Measurements from ENCODE around the gene ZNF22.

ZNF22 gene

GRCh38 chr10:44977287-44978212 lies 23.2 kb upstream of the ZNF22 start:
- no peak for DNase-seq (ENCODE audit: low read depth, low spot score)

DNA sequence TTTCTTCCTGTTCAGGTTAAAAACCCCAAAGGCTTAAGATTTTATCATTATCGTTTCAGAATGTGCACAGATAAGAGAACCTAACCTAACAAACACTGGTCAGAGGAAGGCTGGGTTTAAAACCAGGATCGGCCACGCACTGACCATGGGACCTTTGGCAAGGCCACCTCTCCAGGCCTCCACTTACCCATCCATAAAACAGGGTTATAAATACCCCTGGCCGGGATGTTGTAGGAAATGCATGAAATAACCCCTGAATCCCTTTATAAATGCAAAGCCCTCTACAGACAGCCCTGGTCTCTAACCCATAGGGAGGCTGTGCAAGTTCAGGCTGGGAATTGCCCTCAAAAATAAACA lies 22.5 kb upstream of the ZNF22 start:
- DNase-seq (ENCODE audit: low read depth, low spot score), result no peak

DNA sequence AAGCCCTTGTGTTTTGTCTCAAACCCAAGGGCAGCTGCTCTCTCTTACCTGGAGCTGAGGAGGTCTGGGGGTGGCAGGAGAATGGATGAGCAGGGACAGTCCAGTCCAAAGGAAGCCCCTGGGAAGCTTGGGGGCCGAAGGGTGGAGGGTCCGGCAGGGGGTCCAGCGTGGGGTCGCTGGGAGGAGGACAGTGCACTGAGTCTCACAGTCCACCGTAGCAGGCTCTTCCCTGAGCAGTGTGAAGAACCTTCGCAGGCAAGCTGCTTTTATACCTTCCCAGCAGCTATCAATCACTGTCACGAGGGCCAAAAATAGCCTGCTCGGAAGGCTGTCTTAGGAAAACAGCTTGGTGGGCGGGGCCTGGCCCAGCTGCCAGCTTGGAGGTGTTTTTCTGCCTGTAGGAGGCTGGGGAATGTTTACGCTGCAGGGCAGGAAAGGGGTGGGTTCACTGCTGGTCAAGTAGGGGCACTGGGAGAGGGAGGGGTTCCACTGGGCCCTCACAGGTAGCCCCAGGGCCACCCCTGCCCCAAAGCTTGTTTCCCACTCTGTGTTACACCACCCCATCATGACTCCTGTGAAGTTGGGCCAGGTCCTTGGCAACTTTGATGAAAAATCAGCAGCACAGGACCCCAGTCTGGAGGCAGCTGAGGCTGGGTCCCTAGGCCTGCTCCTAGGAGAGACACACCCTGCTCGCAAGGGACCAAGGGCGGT lies 22.0 kb upstream of the ZNF22 start, which contains the start of gene DEPP1:
DEPP1 (minus strand) TSS at position 240 of the 711 bp plus-strand sequence. CDS start 779 bp downstream, outside the sequence.
- DNase-seq (ENCODE audit: low read depth, low spot score), result no peak

GRCh38 chr10:44979281-44980191 lies 21.2 kb upstream of the ZNF22 start:
- DNase-seq (ENCODE audit: low read depth, low spot score), result no peak

- no peak for DNase-seq (ENCODE audit: low read depth, low spot score)
These were observed 20.2 kb upstream of the ZNF22 start for GRCh38 chr10:44980309-44981171.

DNA sequence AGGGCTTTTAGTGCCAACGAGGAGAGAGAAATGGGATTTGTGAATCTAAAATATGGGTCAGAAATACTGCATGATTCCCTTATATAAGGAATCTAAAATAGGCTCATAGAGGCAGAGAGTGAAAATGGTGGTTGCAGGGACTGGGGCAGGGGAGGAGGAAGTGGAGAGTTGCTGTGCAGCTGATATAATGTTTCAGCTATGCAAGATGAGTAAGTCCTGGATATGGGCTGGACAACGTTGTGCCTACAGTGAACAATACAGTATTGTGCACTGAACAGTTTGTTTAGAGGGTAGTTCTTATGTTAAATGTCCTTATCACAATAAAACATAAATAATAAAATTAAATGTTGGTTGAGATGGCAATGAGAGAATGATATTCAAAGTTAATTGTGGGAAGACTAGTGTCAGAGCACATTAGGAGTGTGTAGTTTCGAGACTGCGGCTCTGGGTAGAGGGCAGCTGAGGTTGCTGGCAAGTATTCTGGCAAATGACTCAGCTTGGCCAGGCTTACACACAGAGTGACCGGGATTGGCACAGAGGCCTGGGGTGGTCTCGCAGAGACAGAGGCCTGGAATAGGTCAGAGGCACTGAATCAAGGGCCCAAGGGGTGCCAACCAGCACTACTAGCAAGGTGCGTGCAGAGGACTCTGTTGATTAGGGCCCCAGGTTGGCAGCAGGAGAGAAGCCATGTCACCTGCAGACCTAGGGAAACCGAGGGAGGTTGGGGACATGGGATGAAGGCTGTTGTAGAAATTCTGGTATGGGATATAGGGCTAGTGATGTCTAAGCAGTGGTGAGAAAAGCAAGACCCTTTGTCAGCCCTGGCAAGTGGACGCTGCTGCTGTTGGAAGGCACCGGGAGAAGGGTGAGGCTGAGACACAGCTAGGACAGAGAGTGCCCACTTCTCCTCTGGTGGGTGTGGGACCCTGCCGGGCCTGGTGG lies 19.3 kb upstream of the ZNF22 start:
- no peak for DNase-seq (ENCODE audit: low read depth, low spot score)

DNA sequence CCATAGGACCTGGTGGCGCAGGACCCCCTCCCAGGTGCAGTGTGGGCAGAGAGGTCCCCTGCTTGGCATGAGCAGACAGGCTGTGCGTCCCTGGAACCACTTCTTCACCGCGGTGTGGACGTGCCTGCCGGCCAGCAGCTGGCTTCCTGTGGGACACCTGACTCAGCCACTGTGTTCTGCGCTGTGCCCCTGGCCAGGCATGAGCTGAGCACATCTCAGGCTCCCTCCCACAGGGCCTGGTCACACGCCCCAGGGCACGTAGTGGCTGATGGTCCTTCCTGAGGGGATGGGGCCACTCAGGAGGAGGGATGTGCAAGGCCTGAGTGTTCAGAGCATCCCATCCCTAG lies 18.6 kb upstream of the ZNF22 start:
- DNase-seq (ENCODE audit: low read depth, low spot score), result no peak

DNA sequence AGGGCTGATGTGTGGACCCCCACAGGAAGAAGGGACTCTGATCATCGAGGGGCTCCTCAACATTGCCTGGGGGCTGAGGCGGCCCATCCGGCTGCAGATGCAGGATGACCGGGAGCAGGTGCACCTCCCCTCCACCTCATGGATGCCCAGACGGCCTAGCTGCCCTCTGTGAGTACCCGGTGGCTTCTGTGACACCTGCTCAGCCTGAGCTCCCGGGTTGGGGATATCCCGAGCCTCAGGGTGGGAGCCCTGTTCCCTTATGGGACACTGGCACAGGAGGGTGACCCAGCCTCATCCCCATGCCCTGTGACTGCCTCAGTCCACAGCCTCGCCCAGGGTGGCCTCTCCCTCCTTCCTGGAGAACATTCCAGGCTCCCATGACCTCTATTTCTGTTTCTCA lies 18.2 kb upstream of the ZNF22 start:
- no peak for DNase-seq (ENCODE audit: low read depth, low spot score)

GRCh38 chr10:44983066-44983894 lies 17.4 kb upstream of the ZNF22 start:
- no peak for DNase-seq (ENCODE audit: low read depth, low spot score)

GRCh38 chr10:44983895-44984278 lies 16.8 kb upstream of the ZNF22 start:
- DNase-seq (ENCODE audit: low read depth, low spot score), result no peak

- DNase-seq (ENCODE audit: low read depth, low spot score), result no peak
These were observed 16.0 kb upstream of the ZNF22 start for GRCh38 chr10:44984671-44985101.

- DNase-seq (ENCODE audit: low read depth, low spot score), result no peak
These were observed 15.5 kb upstream of the ZNF22 start for GRCh38 chr10:44985175-44985681.

GRCh38 chr10:44986179-44986578 lies 14.5 kb upstream of the ZNF22 start:
- DNase-seq (ENCODE audit: low read depth, low spot score), result no peak

DNA sequence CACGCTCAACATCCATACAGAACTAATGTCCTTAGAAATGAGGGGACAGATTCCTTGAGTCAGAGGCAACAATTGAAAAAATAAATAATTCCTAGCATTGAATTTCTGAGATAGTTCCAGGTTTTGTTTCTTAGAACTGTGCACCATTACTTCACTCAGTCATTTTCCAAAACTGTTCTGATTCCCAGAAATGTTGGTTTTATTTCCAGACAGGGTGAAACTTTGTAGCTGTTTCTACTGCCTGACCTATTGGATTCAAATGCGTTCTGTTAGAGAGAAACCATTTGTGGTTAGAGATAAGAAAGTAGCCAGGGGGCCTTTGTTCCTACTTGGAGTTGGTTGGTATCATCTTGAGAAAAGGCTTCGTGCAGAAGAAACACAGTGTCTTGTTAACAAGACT lies 14.1 kb upstream of the ZNF22 start:
- no peak for DNase-seq (ENCODE audit: low read depth, low spot score)

- no peak for DNase-seq (ENCODE audit: low read depth, low spot score)
These were observed 11.7 kb upstream of the ZNF22 start for GRCh38 chr10:44988957-44989585.

DNA sequence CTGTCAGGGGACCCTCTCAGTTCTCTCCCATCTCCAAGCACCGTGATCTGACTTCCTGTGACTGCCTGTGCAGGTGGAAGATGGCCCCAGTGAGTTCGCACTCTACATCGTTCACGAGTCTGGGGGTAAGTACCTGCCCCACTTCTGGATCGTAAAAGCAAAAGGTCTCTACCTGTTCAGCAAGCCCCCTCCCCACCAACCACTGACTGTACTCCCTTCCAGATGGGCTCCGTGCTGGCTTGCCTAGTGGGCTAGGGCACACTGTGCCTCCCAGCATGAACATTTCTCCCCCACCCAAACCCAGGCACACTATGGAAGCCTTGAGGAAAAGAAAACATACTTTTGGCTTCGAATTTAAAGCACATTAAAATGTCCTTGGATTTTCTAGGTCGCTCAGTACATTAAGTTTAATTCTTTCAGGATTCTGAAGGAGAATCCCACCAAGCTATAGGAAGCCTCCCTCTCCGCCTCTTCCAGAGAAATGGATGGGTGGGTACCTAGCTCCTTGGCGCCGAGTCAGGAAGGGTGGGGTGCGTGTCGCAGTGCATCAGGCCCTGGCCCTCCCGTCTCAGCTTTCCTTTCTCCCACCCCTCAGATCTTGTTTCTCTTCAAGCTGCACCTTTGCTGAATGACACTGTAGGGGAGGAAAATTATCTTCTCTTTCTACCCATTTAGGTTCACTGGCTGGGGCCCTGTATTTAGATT lies 11.0 kb upstream of the ZNF22 start:
- DNase-seq (ENCODE audit: low read depth, low spot score), result no peak

DNA sequence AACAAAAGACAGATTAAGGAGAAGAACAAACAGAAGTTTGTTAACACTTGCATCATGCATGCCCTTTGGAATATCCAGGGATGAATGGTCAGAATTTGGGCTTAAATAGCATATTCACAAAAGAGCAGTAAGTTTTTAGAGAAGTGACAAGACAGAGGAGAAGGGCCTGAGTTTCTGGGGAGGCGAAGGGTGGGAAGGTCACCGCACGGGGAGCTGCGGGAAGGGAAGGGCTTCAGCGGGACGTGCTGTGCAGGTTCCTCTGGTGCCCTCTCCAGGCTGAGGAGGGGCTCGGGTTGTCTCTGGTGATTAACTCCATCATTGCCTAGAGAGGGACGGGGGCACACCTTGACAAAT lies 10.4 kb upstream of the ZNF22 start:
- no peak for DNase-seq (ENCODE audit: low read depth, low spot score)

GRCh38 chr10:44990965-44991364 lies 9.8 kb upstream of the ZNF22 start:
- no peak for DNase-seq (ENCODE audit: low read depth, low spot score)
